ENCODE data around the gene P2RY11.

The P2RY11 gene

DNA sequence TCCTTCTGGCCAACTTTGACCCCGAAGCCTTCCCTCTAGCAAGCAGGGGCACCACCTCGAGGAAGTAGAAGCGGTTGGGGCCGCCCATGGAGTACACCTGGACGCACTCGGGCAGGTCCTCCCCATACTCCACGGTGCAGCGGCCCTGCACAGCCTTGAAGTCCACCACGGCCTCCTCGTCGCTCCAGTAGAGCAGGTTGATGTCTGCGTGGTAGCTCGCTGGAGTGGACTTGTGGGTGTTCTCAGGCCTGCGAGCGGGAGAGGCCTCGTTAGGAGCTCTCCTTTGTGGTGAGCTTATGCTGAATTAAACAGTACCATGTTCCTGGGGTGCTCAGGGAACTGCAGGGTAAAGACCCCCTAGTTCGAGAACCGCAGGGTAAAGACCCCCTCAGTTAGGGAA is 30.5 kb downstream of the P2RY11 start:
- no peak for DNase-seq

GRCh38 chr19:10142701-10143375 is 31.3 kb downstream of the P2RY11 start:
- no peak for DNase-seq

DNA sequence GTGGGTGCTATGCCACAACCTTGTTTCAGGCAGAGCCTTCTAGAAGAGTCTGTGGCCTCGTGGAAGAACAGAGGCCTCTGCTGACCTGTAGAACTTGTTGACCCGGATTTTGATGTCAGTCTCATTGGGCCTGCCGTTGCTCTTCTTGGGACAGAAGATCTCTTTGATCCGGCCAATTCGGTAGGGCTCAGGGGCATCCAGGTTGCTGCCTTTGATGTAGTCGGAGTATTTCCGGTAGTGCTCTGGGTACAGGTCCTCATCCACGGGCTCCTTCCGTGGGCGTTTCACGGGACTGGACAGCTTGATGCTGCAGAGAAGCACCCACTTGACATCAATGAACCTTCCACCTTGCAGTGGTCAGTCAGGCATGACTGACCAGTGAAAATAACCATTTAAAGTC is 32.2 kb downstream of the P2RY11 start:
- DNase-seq: no peak

GRCh38 chr19:10144361-10144760 is 32.9 kb downstream of the P2RY11 start:
- DNase-seq: no peak

- no peak for DNase-seq
Measured at GRCh38 chr19:10145031-10145430, 33.5 kb downstream of the P2RY11 start.

DNA sequence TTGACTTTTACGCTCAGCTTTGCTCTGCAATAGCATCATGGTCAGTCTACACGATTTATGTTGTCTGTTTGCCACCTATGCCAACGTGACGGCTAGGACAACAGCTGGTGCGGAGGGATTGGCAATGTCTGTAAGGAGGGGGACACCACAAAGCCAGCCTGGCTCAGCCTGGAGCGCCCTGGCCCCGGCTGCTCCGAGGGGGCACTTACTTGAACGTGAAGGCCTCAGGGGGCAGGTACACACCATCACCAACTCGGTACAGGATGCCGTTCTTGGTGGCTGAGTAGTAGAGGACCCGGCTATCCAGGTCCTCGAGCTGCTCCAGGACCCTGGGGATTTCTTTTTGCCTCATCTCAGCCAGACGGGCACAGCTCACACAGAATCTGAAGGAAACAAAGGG is 34.6 kb downstream of the P2RY11 start:
- no peak for DNase-seq

- DNase-seq: no peak
Measured at GRCh38 chr19:10149427-10149826, 37.9 kb downstream of the P2RY11 start.

- DNase-seq: no peak
Measured at GRCh38 chr19:10151521-10151920, 40.0 kb downstream of the P2RY11 start.

DNA sequence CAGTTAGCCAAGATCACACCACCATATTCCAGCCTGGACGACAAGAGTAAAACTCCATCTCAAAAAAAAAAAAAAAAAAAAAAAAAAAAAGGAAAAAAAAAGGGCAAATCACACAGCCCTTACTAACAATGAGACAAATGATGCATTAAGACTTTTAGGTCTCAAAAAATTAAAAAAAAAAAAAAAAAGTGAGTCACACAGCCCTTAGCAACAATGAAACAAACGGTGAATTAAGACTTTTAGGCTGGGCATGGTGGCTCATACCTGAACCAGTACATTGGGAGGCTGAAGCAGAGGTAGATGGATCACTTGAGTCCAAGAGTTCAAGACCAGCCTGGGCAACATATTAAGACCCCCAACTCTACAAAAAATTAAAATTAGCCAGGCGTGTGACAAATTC is 40.6 kb downstream of the P2RY11 start:
- no peak for DNase-seq

- DNase-seq: no peak
Measured at GRCh38 chr19:10155839-10156238, 44.3 kb downstream of the P2RY11 start.

DNA sequence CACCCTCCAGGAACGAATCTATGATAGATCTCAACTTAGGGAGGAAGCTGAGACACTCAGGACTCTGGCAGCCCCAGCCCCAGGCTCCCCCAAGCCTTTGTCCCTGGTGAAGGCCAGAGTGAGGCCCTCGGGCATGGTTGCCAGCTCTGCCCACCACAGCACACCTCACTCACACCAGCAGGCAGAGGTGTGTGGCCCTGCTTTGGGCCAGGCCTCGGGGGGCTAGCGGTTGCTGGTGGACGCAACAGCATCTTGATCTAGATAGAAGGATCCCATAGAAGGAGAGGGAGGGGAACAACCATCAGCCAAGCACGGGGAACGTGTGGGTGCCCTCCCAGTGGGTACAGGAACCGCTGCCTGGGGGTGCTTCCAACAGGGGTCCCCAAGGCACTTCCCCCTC is 46.6 kb downstream of the P2RY11 start:
- no peak for DNase-seq

DNA sequence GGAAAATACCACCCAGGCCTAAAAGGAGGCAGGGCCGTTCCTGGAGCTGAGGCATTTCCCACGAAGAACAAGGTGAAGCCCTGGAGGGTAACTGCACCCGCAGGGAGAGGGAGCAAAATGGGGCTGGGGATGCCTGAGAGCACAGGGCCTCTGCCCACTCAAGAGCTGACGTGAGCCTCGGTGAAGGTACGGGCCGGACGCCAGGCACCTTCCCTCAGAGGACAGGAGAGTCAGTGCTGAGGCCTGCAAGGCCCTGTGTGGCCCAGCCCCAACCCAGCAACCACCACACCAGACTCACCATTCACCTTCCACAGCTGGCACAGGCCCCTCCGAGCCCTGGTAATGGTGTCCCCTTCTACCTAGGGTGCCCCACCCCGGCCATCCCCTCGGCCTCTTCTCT is 47.0 kb downstream of the P2RY11 start:
- no peak for DNase-seq

- no peak for DNase-seq
Measured at GRCh38 chr19:10159610-10160009, 48.1 kb downstream of the P2RY11 start.

DNA sequence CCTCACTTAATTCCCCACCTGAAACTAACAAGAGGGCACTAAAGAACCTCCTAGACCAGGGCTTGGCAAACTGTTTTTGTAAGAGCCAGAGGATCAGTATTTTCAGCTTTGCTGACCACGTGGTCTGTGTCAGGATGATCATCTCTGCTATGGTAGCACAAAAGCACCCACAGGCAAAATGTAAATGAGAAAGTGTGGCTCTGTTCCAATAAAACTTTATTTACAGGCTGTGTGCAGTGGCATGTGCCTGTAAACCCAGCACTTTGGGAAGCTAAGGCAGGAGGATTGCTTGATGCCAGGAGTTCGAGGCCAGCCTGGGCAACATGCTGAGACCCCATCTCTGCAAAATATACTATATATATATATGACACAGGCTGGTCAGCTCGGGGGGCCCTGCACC is 52.0 kb downstream of the P2RY11 start:
- DNase-seq: no peak

Data from NCI-H446 treated with DMSO at 0.1 percent for 48 hours (cell line).